GM11168 (cell line): ENCODE results near the gene RRP7A.
"Not testable (repeated sequence)": the region's sequence is repeated elsewhere in the genome, so short reads cannot be mapped to it uniquely, and the experiment has no call there.

ENCODE experiments used
- in situ Hi-C: fragments of 300-500 bp; cut with MboI; formaldehyde crosslinking; loops from one replicate; pipeline ENCODE4 v1.12.0; 2022; ENCODE audit warnings: low sequenced_read_pairs; ENCODE audit not compliant: unreplicated experiment

The RRP7A gene

DNA sequence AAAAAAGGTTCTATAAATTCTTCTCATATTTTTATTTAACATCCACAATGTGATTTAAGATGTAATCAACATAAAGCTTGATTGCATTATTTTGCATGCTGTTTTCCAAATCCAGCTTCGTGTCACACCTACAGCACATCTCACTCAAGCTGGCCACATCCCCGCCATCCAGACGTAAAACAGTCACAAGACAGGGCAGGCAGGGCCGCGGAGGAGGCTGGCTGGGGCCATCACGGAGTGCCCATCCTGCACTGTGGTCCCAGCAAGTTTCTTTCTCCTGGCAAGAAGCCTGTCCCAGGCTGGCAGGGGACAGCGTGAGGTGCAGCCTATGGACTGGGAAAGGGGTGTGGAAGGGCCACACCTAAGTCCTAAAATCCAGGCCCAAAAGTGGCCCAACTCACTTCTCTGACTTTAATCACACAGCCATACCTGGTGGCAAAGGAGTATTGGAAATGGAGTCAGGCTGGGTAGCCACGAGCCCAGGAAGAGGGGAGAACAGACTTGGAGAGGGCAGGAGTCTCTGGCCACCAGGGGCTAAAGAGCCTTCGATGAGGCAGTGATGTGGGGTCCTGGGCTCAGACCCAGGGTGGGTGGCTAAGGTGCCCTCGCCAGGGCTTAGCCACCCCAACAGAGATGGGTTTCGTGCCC, 11.1 kb downstream of the RRP7A start:
- in situ Hi-C loops = not testable (repeated sequence)

DNA sequence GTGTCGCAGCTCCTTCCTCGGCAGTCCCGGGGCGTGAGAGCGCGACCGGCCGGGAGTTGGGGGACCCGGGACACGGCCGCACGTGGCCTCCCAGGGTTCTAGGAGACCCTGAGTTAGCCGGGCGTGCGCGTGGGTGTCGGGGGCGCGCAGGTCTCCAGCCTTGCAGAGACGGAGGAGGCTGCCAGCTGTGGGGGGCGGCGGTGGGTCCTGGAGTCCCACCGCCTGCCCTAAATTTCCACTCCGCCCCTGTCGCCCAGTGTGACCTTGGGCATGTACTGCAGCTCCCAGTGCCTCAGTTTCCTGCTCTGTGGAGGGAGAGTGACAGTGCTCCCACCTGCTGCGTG, 18.8 kb downstream of the RRP7A start:
- in situ Hi-C loops = no loop called here

DNA sequence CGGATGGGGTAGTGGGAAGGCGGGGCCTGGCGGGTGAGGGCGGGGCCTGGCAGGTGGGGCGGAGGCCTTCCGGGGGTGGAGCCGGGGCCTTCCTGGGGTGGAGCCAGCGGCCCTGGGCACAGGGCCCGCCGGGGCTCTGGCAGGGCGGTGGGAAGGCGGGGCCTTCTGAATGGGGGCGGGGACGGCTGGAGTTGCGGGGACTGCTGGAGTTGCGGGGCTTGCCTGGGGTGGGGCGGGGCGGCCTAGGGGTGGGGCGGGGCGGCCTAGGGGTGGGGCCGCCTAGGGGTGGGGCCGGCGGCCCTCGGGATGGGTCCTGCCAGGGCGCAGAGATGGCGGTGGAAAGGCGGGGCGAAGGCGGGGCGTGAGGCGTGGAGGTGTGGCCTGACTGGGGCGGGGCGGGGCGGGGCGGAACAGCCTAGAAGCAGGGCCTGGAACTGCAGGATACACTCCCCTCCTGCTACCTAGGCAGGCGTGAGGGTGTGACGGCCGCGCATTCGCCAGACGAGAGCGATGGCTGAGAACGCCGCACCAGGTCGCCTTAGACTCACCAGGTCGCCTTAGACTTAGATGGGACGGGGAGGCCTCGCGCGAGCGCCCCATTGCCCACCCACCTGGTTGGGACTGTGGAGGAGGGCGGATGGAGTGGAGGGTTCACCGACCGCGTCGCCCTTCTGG, 19.3 kb downstream of the RRP7A start:
- in situ Hi-C loops = no loop called here

DNA sequence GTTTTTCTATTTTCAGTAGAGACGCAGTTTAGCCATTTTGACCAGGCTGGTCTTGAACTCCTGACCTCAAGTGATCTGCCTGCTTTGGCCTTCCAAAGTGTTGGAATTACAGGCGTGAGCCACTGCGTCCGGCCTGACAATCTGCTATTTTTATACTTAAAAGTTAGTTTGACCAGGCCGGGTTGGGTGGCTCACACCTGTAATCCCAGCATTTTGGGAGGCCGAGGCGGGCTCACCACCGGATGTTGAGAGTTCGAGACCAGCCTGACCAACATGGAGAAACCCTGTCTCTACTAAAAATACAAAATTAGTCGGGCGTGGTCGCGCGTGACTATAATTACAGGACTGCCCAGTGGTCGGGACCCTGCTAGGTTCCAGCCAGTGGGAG, 19.8 kb downstream of the RRP7A start:
- in situ Hi-C loops = not testable (repeated sequence)

DNA sequence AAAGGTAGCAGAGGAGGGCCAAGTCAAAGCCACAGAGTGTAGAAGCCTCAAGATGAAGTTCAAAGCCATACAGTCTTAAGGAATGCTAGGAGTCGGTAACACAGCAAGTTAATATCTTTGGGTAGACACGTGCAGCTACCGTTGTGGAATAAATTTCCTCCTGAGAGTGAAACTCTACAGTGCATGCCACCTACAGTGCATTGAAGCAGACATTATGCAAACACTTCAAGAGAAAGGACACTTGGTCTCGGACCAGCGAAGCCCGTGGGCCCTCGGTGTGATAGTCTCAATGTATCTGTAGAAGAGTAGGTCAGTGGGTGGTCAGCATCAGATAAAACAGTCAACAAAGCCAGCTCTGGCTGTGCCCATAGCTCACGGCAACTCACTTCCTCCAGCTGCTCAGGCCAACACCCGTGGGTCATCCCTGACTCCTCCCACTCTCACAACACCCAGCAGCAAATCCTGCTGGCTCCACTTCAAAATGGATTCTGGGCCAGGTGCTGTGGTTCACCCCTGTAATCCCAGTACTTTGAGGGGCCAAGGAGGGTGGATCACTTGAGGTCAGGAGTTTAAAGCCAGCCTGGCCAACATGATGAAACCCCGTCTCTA, 24.0 kb downstream of the RRP7A start:
- in situ Hi-C loops = not testable (repeated sequence)

DNA sequence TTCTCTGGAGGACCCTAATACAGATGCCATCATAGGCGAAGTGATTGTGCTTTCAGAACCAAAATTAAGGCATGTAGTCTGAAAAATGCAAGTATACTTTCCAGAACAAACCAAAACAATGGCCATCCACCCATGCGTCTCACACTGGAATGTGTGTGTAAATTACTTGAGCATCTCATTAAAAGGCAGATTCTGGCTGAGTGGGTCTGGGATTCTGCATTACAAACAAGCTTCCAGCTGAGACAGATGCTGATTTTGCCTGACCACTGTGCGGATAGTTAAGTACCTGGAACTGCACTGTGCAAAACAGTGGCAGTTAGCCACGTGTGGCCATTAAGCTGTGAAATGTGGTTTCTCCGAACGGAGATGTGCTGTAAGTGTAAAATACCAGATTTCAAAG, 26.2 kb downstream of the RRP7A start:
- in situ Hi-C loops = no loop called here

DNA sequence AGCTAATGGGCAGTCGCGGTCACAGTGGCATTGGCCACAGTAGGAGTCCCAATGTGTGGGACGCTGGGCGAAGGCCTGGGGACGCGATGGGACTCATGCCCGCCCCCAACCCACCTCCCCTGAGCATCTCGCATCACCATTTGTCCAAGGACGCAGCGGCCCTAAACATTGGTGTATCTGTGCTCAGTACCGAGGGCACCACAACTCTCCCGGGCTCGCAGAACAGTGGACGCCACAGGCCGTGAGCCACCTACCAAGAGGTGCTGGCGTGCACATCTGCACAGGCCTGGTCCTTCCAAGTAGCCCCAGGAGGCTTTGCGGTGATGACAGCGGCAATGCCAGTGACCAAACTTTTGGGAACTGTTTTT, 27.3 kb downstream of the RRP7A start:
- in situ Hi-C loops = no loop called here

DNA sequence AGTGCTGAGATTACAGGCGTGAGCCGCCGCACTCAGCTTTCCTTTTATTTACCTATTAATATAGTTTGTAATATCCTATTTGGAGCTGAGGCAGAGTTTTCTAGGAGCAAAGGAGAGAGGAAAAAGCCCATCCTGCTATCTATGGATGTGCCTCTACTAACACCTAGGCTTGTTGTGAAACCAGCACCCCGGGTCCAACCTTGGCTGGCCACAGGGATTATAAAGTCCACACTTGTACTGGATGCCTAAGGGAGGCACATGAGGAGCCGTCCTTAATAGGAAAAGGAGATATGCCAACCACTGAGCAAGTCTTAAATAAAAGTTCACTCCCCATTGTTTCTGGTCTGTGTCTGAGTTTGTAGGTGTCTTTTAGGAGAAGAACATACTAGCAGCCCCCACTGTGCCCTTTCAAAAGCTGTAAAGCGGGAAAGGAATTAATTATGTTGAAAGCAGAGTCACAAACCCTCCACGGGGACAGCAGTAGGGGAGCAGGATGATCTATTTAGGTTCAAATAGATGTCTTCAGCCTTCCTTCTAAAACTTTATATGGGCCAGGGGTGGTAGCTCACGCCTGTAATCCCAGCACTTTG, 29.3 kb downstream of the RRP7A start:
- in situ Hi-C loops = no loop called here

DNA sequence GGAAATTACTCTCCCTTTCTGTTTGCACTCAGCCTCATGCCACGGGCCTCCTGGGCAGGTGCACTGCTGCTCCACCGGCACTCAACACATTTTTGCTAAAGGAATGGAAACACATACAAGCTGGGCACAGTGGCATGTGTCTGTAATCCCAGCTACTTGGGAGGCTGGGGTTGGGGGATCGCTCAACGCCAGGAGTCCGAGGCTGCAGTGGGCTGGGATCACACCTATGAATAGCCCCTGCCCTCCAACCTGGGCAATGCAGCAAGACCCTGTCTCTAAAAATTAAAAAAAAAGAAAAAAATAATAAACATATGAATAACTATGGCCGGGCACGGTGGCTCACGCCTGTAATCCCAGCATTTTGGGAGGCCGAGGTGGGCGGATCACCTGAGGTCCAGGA, 30.6 kb downstream of the RRP7A start:
- in situ Hi-C loops = no loop called here

DNA sequence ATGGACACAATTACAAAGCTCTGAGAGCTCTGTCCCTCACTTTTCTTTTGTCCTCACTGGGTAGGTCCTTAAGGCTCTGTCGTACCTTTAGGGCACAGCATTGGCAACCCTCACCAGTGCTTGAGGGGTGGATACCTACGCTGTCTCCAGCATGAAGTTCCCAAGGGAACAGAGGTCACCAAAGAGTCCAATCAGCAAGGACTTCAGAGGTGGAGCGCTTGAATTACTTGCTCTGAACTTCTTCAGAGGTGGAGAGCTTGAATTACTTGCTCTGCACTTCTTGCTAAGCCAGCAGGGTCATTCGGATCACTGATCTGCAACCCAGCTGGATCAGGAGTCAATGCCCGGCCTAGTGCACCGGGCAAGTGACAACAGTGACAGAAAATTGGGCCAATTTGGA, 35.1 kb downstream of the RRP7A start:
- in situ Hi-C loops = no loop called here

DNA sequence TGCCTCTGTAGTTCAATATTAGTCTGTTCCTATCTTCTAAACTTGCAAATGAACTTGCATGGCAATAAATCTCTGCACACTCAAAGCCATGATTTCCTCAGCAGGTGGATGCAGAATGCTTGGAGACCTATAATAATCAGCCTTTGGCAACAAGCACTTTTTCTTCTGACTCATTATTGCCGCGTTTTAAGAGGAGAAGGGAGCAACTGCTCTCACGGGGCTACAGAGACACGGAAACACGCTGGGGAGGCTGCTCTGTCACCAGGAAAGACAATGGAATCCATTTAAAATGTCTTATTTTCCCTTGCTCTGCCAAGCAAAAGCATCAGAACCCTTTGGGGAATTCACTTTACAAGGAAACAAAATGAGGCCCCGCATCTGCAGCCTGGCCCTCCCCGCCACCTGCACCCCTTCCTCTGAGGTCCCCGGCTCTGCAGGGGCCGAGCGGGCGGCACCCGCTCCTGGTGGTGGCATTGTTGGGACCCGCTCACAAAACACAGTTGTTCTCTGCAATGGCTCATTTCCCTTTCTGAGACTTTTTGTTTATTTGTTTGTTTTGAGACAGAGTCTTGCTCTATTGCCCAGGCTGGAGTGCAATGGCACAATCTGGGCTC, 35.9 kb downstream of the RRP7A start:
- in situ Hi-C loops = not testable (repeated sequence)

DNA sequence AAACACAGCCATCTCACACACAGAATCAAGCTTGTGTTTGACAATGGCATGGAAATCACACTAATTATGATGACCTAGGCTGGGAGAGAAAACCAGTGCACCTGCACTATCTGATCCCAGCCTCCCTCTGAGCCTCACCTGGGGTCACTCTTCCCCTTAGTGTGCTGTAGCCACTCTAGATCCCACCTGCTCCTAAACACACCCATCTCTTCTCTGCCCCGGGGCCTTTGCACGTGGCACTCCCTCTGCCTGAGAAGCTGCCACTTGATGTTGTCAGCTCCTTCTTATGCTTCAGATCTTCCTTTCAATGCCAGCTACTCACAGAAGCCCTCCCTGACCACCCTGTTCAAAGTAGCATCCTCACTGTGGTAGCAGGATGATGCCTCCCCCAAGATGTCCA, 44.5 kb downstream of the RRP7A start:
- in situ Hi-C loops = no loop called here

DNA sequence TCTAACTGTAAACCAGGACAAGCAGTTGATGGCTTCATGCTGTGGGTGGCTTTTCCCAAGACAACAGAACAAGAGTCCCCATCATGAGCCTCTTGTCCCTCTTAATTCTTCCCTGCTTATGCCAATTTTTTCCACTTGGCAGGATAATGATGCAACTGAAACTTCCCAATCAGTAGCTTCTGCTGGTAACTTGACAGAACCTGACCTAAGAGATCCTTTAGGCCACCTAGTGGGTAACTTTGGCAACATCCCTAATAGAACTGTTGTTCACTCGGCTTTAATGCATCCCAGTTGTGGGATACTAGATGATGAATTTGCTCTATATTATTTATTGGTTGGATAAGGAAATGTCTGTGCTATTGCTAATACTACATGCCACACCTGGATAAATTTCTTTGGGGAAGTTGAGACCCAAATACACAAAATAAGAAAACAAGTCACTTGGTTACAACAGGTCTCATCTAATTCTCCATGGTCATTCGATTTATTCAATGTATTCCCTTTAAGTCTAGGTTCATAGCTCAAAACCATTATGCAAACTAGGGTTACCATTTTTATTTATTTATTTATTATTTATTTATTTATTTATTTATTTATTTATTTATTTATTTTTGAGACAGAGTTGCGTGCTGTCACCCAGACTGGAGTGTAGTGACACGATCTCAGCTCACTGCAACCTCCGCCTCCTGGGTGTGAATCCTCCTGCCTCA, 46.0 kb downstream of the RRP7A start:
- in situ Hi-C loops = no loop called here

DNA sequence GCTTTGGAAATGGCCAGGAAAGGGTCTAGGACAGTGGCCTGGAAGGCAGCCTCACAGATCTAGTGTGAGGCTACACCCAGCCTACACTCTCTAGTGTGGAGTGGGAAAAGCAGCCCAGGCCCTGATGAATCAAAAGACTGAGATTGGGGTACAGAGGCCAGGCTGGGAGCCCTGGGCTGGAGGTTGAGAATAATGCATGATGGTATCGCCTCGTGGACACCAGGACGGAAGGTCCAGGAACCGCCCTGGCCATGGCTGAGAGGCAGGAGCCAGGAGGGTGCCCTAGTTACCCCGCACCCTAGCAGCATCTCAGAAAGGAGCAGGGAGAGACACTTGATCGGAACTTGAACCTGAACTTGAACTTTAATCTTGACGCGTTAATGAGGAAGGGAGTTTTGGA, 46.9 kb downstream of the RRP7A start:
- in situ Hi-C loops = no loop called here

DNA sequence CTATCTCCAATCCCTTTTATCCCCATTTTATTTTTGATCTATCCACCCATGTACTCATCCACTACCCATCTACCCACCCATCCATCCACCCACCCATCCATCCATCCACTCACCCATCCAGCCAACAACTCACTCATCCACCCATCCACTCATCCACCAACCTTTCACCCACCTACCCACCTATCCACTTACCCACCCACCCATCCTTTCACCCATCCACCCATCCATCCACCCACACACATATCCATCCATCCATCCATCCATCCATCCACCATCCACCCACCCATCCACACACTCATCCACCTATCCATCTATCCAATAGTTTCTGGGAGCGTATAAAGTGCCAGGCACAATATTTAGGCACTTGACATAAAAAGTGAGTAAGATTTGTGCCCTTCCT, 48.2 kb downstream of the RRP7A start:
- in situ Hi-C loops = no loop called here

DNA sequence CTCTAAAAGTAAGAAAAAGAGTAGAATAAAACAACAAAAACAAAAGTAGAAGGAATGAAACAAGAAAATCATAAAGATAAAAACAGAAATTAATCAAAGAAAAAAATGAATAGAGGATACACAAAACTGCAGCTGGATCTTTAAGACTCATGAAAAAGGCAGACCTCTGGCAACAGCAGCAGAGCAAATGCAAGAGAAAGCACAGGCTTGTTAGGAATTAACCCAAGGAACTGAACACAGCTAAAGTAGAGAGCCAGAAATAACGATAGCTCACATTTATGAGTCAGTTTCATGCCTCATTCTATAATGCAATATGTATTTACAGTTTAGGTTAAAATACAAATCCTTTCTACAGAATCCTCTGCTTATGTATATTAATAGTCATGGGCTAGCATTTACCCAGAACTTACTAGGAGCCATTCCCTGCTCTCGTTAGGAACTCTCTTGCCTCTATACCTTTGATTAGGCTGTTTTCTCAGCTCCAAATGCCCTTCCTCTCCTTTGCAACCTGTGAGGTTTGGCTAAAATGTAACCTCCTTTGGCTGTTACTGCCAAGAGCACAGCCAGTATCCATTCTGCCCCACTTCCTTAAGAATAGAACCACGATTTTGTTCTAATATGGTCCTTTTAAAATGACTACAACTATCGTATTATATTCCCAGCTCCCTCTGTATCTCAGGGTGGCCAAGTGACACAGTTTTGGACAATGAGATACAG, 49.1 kb downstream of the RRP7A start:
- in situ Hi-C loops = no loop called here

DNA sequence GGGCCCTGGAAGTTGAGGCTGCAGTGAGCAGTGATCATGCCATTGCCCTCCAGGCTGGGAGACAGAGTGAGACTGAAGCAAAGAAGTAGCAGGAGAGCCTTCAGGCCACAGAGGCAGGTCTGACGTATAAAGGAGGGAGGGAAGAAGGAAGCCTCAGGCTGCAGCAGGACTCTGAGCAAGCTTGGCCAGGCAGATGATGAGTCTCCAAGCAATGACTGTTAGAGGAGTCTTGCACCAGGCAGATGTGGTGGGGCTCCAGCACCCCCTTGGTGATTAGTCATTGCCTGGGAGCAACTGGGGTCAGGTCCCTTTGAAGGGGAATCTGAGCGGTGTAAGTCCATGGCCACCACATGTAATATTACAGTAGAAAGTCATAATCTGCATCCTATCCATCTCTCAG, 50.8 kb downstream of the RRP7A start:
- in situ Hi-C loops = no loop called here

DNA sequence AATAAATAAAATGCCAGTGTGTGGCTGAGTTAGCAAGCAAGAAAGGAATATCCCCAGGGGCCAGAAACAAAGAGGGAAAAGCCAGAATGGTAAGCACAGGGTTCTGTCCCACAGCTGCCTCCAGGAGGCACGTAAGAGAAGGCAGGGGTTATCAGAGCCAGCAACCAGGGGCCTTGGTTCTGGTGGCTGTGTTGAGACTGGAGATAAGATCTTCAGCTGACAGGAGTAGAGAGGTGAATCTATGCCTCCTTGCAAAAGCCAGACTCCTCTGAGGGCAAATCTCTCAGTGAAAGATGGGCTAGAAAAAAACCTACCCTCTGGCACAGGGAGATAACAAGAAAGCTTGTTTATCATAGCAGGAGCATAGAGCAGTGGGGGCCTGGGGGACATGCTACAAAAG, 57.6 kb downstream of the RRP7A start:
- in situ Hi-C loops = no loop called here

DNA sequence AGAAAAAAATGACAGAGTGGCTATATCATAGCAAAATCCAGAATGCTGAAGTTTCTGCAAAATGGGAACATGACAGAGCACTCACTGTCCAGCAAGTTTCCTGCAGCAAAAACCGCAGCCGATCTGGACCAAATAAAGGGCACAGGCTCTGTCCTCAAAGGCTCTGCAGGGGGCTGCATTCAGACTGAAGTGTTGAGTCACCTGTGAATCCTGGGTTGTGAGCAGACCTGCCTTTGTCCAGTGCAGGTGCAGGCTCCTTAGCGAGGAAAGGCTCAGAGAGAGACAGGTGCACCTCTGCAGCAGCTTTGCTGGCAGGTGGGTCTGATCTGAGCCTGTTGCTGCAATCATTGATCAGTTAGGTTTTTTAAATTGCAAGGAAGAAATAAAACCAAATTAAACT, 58.1 kb downstream of the RRP7A start:
- in situ Hi-C loops = no loop called here
